Gastroesophageal sphincter (tissue), 4 donors: ENCODE data around the gene LIMCH1. TPM values are rescaled to one million over a fixed set of nuclear protein-coding genes. Genes with fewer than 3 reads are reported as not detected.
A peak's percentile ranks its signal among the peaks of the same experiment; 100 is the strongest.

Experiments
- ATAC-seq: fragments of 150-250 bp; one replicate; pipeline ENCODE4 v1.9.1; 2016; ENCODE audit warnings: mild to moderate bottlenecking, moderate library complexity
- H3K27ac ChIP-seq, 4 donors: fragments of 200-600 bp; sonication (generic) in 3 of 4; 1 replicate in 3 of 4; 2 replicates in 1 of 4; pipeline ENCODE4 v1.5.1; 2016 to 2019
- H3K27me3 ChIP-seq: fragments of 200-600 bp; sonication (generic); one replicate; pipeline ENCODE4 v1.5.1; 2019
- H3K36me3 ChIP-seq, 2 donors: fragments of 200-600 bp; sonication (generic); one replicate each; pipeline ENCODE4 v1.5.1; 2019; ENCODE audit warnings: control low read depth in 1 of 2
- H3K4me1 ChIP-seq, 3 donors: fragments of 200-600 bp; sonication (generic); 1 replicate in 2 of 3; 2 replicates in 1 of 3; pipeline ENCODE4 v1.5.1; 2016 to 2019; ENCODE audit warnings: control low read depth in 2 of 3
- H3K4me3 ChIP-seq, 2 donors: fragments of 200-600 bp; sonication (generic); one replicate each; pipeline ENCODE4 v1.5.1; 2019; ENCODE audit warnings: mild to moderate bottlenecking in 1 of 2, moderate library complexity in 1 of 2
- H3K9me3 ChIP-seq, 3 donors: fragments of 200-600 bp; sonication (generic); one replicate each; pipeline ENCODE4 v1.5.1; 2017 to 2019; ENCODE audit warnings: control low read depth in 2 of 3
- CTCF ChIP-seq, 4 experiments: fragments of 200-600 bp in 2 of 4; fragments of 450-650 bp in 2 of 4; sonication (generic) in 1 of 4; IDR thresholded peaks; one replicate each; pipeline ENCODE4 v1.5.1; 2017 to 2019; ENCODE audit warnings: antibody characterized with exemption in 4 of 4, mild to moderate bottlenecking in 2 of 4, moderate library complexity in 2 of 4
- EP300 ChIP-seq: sonication (generic); formaldehyde crosslinking; IDR thresholded peaks from one replicate; pipeline ENCODE4 v1.6.1; 2017; ENCODE audit warnings: antibody characterized with exemption, mild to moderate bottlenecking
- POLR2A ChIP-seq, 2 donors: fragments of 450-650 bp; IDR thresholded peaks; one replicate each; pipeline ENCODE4 v1.6.1; 2017; ENCODE audit warnings: antibody characterized with exemption in 2 of 2, mild to moderate bottlenecking in 2 of 2, moderate library complexity in 1 of 2
- POLR2AphosphoS5 ChIP-seq: sonication (generic); formaldehyde crosslinking; IDR thresholded peaks from one replicate; pipeline ENCODE4 v1.6.1; 2017; ENCODE audit warnings: antibody characterized with exemption
- WGBS, 2 donors: methylation state at CpG; one replicate each; pipeline ENCODE4 v1.1.5; 2018; ENCODE audit warnings: low coverage in 1 of 2; 5-methylcytosine and 5-hydroxymethylcytosine counted together
- total RNA-seq, 4 donors: library from RNA; depleted of rRNA; stranded (reverse); fragments of >200 nt; gene quantifications; one replicate each; pipeline ENCODE4 v1.1.0, GENCODE V29; 2016

LIMCH1 gene
- total RNA-seq, 4 donors from 2014 or later = 9.8 to 82.9 (median 63.1) TPM

GRCh38 chr4:41541687-41542094 is 3.7 kb downstream of the LIMCH1 start:
- ATAC-seq = peak; percentile 32
- WGBS, 2 donors = 10 to 60% methylated on average over 2 of the region's 7 CpGs
- Histone ChIP-seq H3K4me3 (no peak overlapping the region), H3K9me3 (no peaks in the 10 kb centered on the region), H3K36me3 (no peaks in the 10 kb centered on the region), H3K27me3 (no peaks in the 10 kb centered on the region), H3K27ac (peak overlapping the region in 3 of 4 donors; percentile 33 to 54 (median 38)), H3K4me1 (peaks cover 2 to 63% (median 7%) of the 10 kb centered on the region in 3 donors)
- TF ChIP-seq CTCF (IDR thresholded peaks at IDR 0.05) (no peak), POLR2AphosphoS5 (no peak), EP300 (no peak), POLR2A (IDR thresholded peaks at IDR 0.05) (no peak)

- Histone ChIP-seq H3K4me3 (no peak overlapping the region), H3K9me3 (no peaks in the 10 kb centered on the region), H3K4me1 (peaks cover 2 to 52% (median 6%) of the 10 kb centered on the region in 3 donors), H3K27ac (peak overlapping the region in 1 of 4 donors; percentile 54), H3K27me3 (no peaks in the 10 kb centered on the region), H3K36me3 (no peaks in the 10 kb centered on the region)
- no peak for ATAC-seq
- WGBS, 2 donors = 65 to 71% methylated on average over 5 of the region's 5 CpGs
- TF ChIP-seq POLR2AphosphoS5 (no peak), EP300 (no peak), CTCF (IDR thresholded peaks at IDR 0.05) (no peak), POLR2A (IDR thresholded peaks at IDR 0.05) (no peak)
Observed at GRCh38 chr4:41542526-41543275, 4.7 kb downstream of the LIMCH1 start.

- Histone ChIP-seq H3K9me3 (no peaks in the 10 kb centered on the region), H3K4me1 (peaks cover 0 to 30% (median 2%) of the 10 kb centered on the region in 3 donors), H3K27ac (no peak overlapping the region), H3K4me3 (no peak overlapping the region), H3K27me3 (no peaks in the 10 kb centered on the region), H3K36me3 (no peaks in the 10 kb centered on the region)
- ATAC-seq = no peak
- 35 to 49% methylated on average over 5 to 6 of the region's 6 CpGs for WGBS, 2 donors
- no peak for TF ChIP-seq POLR2A (IDR thresholded peaks at IDR 0.05)
- no peak for TF ChIP-seq POLR2AphosphoS5
- no peak for TF ChIP-seq EP300
- no peak for TF ChIP-seq CTCF (IDR thresholded peaks at IDR 0.05)
Observed at GRCh38 chr4:41545238-41545637, 7.3 kb downstream of the LIMCH1 start.

- Histone ChIP-seq H3K4me3 (no peak overlapping the region), H3K27ac (no peak overlapping the region), H3K4me1 (peaks cover 0 to 29% (median 4%) of the 10 kb centered on the region in 3 donors), H3K36me3 (no peaks in the 10 kb centered on the region), H3K27me3 (no peaks in the 10 kb centered on the region), H3K9me3 (no peaks in the 10 kb centered on the region)
- no peak for TF ChIP-seq EP300
- no peak for TF ChIP-seq POLR2A (IDR thresholded peaks at IDR 0.05)
- no peak for TF ChIP-seq POLR2AphosphoS5
- TF ChIP-seq CTCF (IDR thresholded peaks at IDR 0.05) = no peak
- ATAC-seq = no peak
- 74 to 100% methylated on average over 1 to 2 of the region's 2 CpGs for whole genome bisulfite sequencing, 2 donors
Observed at GRCh38 chr4:41546638-41547037, 8.7 kb downstream of the LIMCH1 start.

- WGBS, 2 donors = 87 to 89% methylated on average over 3 of the region's 3 CpGs
- no peak overlapping the region for H3K4me3 ChIP-seq
- peaks cover 0 to 22% (median 4%) of the 10 kb centered on the region in 3 donors for H3K4me1 ChIP-seq
- no peak for TF ChIP-seq POLR2AphosphoS5
- no peak for TF ChIP-seq POLR2A (IDR thresholded peaks at IDR 0.05)
- no peak for TF ChIP-seq CTCF (IDR thresholded peaks at IDR 0.05)
- TF ChIP-seq EP300 = no peak
- no peaks in the 10 kb centered on the region for H3K36me3 ChIP-seq
- no peak overlapping the region for H3K27ac ChIP-seq
- H3K27me3 ChIP-seq = no peaks in the 10 kb centered on the region
- no peaks in the 10 kb centered on the region for H3K9me3 ChIP-seq
- ATAC-seq = no peak
Observed at GRCh38 chr4:41548305-41548880, 10.4 kb downstream of the LIMCH1 start.
